Measurements from ENCODE around the gene FBXO24. TPM values are rescaled to one million over a fixed set of nuclear protein-coding genes. Genes with fewer than 3 reads are reported as not detected.

Gene FBXO24
- total RNA-seq, 2 experiments from 2014 or later, result 0.16 to 1.7 TPM

- no peak overlapping the region for H2AFZ ChIP-seq (ENCODE audit: low read length)
- H3K4me3 ChIP-seq (ENCODE audit: low read depth, low read length, poor library complexity, severe bottlenecking), result no peak overlapping the region
- peaks cover 6% of the 10 kb centered on the region; the same call in 1 of the 2 replicates for H3K36me3 ChIP-seq (ENCODE audit: insufficient read depth, low read length)
- H3K4me1 ChIP-seq (ENCODE audit: insufficient read depth, low read length, poor library complexity, severe bottlenecking), result peaks cover 45% of the 10 kb centered on the region
- peak; percentile 57 for DNase-seq (ENCODE audit: low spot score)
- TF ChIP-seq CTCF (conservative IDR thresholded peaks at IDR 0.05; ENCODE audit: low read length), result peak; percentile 65
- no peak for TF ChIP-seq EZH2phosphoT487 (IDR thresholded peaks at IDR 0.05; ENCODE audit: borderline replicate concordance, low read depth, low read length)
- no peak overlapping the region for H3K27ac ChIP-seq (ENCODE audit: low read depth, low read length, poor library complexity, severe bottlenecking)
- no TSS peak for BruUV-seq (replicated peaks)
- ChIA-PET CTCF (ENCODE audit: unreplicated experiment) (interaction anchor here (1.5 kb wide), 1 partner anchor 49 kb away, joined by 6 read pairs; no protein-coding TSS in a partner anchor), POLR2A (interaction anchor here (0.6 to 1.0 kb wide), 2 partner anchors 16 to 307 kb away, joined by 3 to 5 read pairs; no protein-coding TSS in a partner anchor)
- no peaks in the 10 kb centered on the region for H3K79me2 ChIP-seq (ENCODE audit: insufficient read depth, low read depth, low read length)
- no peaks in the 10 kb centered on the region for H3K9me3 ChIP-seq (ENCODE audit: low read length)
- intact Hi-C loops (cut with micrococcal nuclease; ENCODE audit: unreplicated experiment), result no loop called here
- peak overlapping the region; percentile 46; the same call in 1 of the 2 replicates for H3K4me2 ChIP-seq (ENCODE audit: low read length)
- H4K20me1 ChIP-seq (ENCODE audit: insufficient read depth, low read length), result no peaks in the 10 kb centered on the region
- H3K9me2 ChIP-seq (ENCODE audit: insufficient read depth, low read length), result no peaks in the 10 kb centered on the region
Observed at GRCh38 chr7:100568896-100569844, 17.0 kb upstream of the FBXO24 start.

- Histone ChIP-seq H3K4me3 (ENCODE audit: low read depth, low read length, poor library complexity, severe bottlenecking) (no peak overlapping the region), H3K79me2 (ENCODE audit: insufficient read depth, low read depth, low read length) (no peaks in the 10 kb centered on the region), H3K9me3 (ENCODE audit: low read length) (no peaks in the 10 kb centered on the region), H3K9me2 (ENCODE audit: insufficient read depth, low read length) (no peaks in the 10 kb centered on the region), H3K4me1 (ENCODE audit: insufficient read depth, low read length, poor library complexity, severe bottlenecking) (peaks cover 45% of the 10 kb centered on the region), H4K20me1 (ENCODE audit: insufficient read depth, low read length) (no peaks in the 10 kb centered on the region), H3K36me3 (ENCODE audit: insufficient read depth, low read length) (peaks cover 22% of the 10 kb centered on the region; the same call in 1 of the 2 replicates), H2AFZ (ENCODE audit: low read length) (no peak overlapping the region), H3K4me2 (ENCODE audit: low read length) (0 out of 2 replicates have a peak overlapping the region, but pooled peaks have one; percentile 7), H3K27ac (ENCODE audit: low read depth, low read length, poor library complexity, severe bottlenecking) (no peak overlapping the region)
- POLR2A ChIA-PET, result no interaction called here
- CTCF ChIA-PET (ENCODE audit: unreplicated experiment), result interaction anchor here (0.6 kb wide), 1 partner anchor 1107 kb away, joined by 3 read pairs; no protein-coding TSS in a partner anchor
- BruUV-seq (replicated peaks), result no TSS peak
- intact Hi-C loops (cut with micrococcal nuclease; ENCODE audit: unreplicated experiment), result no loop called here
- TF ChIP-seq EZH2phosphoT487 (IDR thresholded peaks at IDR 0.05; ENCODE audit: borderline replicate concordance, low read depth, low read length) (no peak), CTCF (conservative IDR thresholded peaks at IDR 0.05; ENCODE audit: low read length) (no peak)
- no peak for DNase-seq (ENCODE audit: low spot score)
Observed at GRCh38 chr7:100570954-100571828, 14.9 kb upstream of the FBXO24 start.
